Lower leg skin (tissue), 4 donors: ENCODE data around the gene TTC23. TPM values are rescaled to one million over a fixed set of nuclear protein-coding genes. Genes with fewer than 3 reads are reported as not detected.
"Not testable (repeated sequence)": the region's sequence is repeated elsewhere in the genome, so short reads cannot be mapped to it uniquely, and the experiment has no call there.

Experiments
- DNase-seq, 2 donors: peaks; one replicate each; pipeline ENCODE4 v3.0.0-alpha.2; 2019; ENCODE audit warnings: low spot score in 2 of 2
- H3K4me3 ChIP-seq: fragments of 200-600 bp; sonication (generic); 2 replicates; pipeline ENCODE4 v1.5.1; 2017; ENCODE audit warnings: mild to moderate bottlenecking, low read depth; ENCODE audit not compliant: poor library complexity, severe bottlenecking
- CTCF ChIP-seq, 3 donors: fragments of 450-650 bp; IDR thresholded peaks; one replicate each; pipeline ENCODE4 v1.5.1; 2016; ENCODE audit warnings: antibody characterized with exemption in 3 of 3, mild to moderate bottlenecking in 3 of 3, moderate library complexity in 2 of 3
- POLR2A ChIP-seq, 2 donors: fragments of 450-650 bp; IDR thresholded peaks; one replicate each; pipeline ENCODE4 v1.6.1; 2016 to 2017; ENCODE audit warnings: antibody characterized with exemption in 2 of 2, mild to moderate bottlenecking in 1 of 2, moderate library complexity in 1 of 2
- WGBS, 2 donors: methylation state at CpG; one replicate each; pipeline ENCODE4 v1.1.5; 2018; 5-methylcytosine and 5-hydroxymethylcytosine counted together
- intact Hi-C: fragments of 100-400 bp; cut with DNase I; formaldehyde crosslinking; loops from one replicate; pipeline ENCODE4 v1.15.0; 2023; ENCODE audit warnings: low total_unique reads
- total RNA-seq, 4 donors: library from RNA; depleted of rRNA; stranded (reverse); fragments of >200 nt; gene quantifications; one replicate each; pipeline ENCODE4 v1.1.0, GENCODE V29; 2016

TTC23 gene
- total RNA-seq, 4 donors from 2014 or later, result 16.3 to 23.7 (median 20.0) TPM

- DNase-seq, result no peak
- intact Hi-C loops, result no loop called here
- no peak overlapping the region for H3K4me3 ChIP-seq
- TF ChIP-seq CTCF (IDR thresholded peaks at IDR 0.05) (no peak), POLR2A (IDR thresholded peaks at IDR 0.05) (no peak)
- WGBS, 2 donors, result 76 to 78% methylated on average over 2 of the region's 2 CpGs
Measured at GRCh38 chr15:99209326-99209725, 40.1 kb downstream of the TTC23 start.

- no peak for DNase-seq
- TF ChIP-seq POLR2A (IDR thresholded peaks at IDR 0.05), result no peak
- no peak for TF ChIP-seq CTCF (IDR thresholded peaks at IDR 0.05)
- H3K4me3 ChIP-seq, result no peak overlapping the region
- intact Hi-C loops, result no loop called here
- 86 to 89% methylated on average over 3 of the region's 3 CpGs for WGBS, 2 donors
Measured at GRCh38 chr15:99207672-99208071, 41.7 kb downstream of the TTC23 start.

GRCh38 chr15:99202176-99202552 lies 47.2 kb downstream of the TTC23 start:
- no peak for DNase-seq
- no peak overlapping the region for H3K4me3 ChIP-seq
- intact Hi-C loops, result no loop called here
- TF ChIP-seq POLR2A (IDR thresholded peaks at IDR 0.05), result no peak
- TF ChIP-seq CTCF (IDR thresholded peaks at IDR 0.05), result no peak
- WGBS, 2 donors, result 51 to 76% methylated on average over 2 of the region's 2 CpGs

GRCh38 chr15:99201408-99202175 lies 47.8 kb downstream of the TTC23 start:
- no peak for DNase-seq
- intact Hi-C loops, result no loop called here
- TF ChIP-seq POLR2A (IDR thresholded peaks at IDR 0.05), result no peak
- TF ChIP-seq CTCF (IDR thresholded peaks at IDR 0.05), result no peak
- H3K4me3 ChIP-seq, result no peak overlapping the region
- 87 to 88% methylated on average over 6 of the region's 6 CpGs for WGBS, 2 donors

- H3K4me3 ChIP-seq, result no peak overlapping the region
- DNase-seq, result no peak
- 94 to 96% methylated on average over 3 of the region's 3 CpGs for WGBS, 2 donors
- TF ChIP-seq POLR2A (IDR thresholded peaks at IDR 0.05) (no peak), CTCF (IDR thresholded peaks at IDR 0.05) (no peak)
- intact Hi-C loops, result no loop called here
Measured at GRCh38 chr15:99197856-99198255, 51.5 kb downstream of the TTC23 start.

GRCh38 chr15:99192181-99192580 lies 57.2 kb downstream of the TTC23 start:
- H3K4me3 ChIP-seq, DNase-seq, intact Hi-C loops: not testable (repeated sequence)
- WGBS, 2 donors, result 31 to 100% methylated on average over 1 of the region's 1 CpG
